Adrenal gland (tissue), 12 donors: ENCODE measurements around the gene MRC2. TPM values are rescaled to one million over a fixed set of nuclear protein-coding genes. Genes with fewer than 3 reads are reported as not detected.
A peak's percentile ranks its signal among the peaks of the same experiment; 100 is the strongest.

Source experiments
- DNase-seq, 7 donors: peaks; one replicate each; pipeline ENCODE4 v3.0.0-alpha.2; 2019 to 2020
- H3K27ac ChIP-seq, 5 donors: fragments of 200-600 bp; sonication (generic) in 4 of 5; 1 replicate in 3 of 5; 2 replicates in 2 of 5; pipeline versions ENCODE4 v1.5.1 to v1.8.0; 2016 to 2020; ENCODE audit warnings: mild to moderate bottlenecking in 1 of 5
- H3K27me3 ChIP-seq: fragments of 200-600 bp; 2 replicates; pipeline ENCODE4 v1.8.0; 2021
- H3K36me3 ChIP-seq, 2 donors: fragments of 200-600 bp; replicated peaks in 1 of 2; 1 replicate in 1 of 2; 2 replicates in 1 of 2; pipeline versions ENCODE4 v1.5.1 to v1.8.0; 2018 to 2022
- H3K4me1 ChIP-seq, 2 donors: fragments of 200-600 bp; replicated peaks in 1 of 2; 1 replicate in 1 of 2; 2 replicates in 1 of 2; pipeline versions ENCODE4 v1.5.1 to v1.8.0; 2018 to 2021
- H3K4me3 ChIP-seq, 4 donors: fragments of 200-600 bp; sonication (generic) in 3 of 4; one replicate each; pipeline ENCODE4 v1.5.1; 2016 to 2018
- H3K9me3 ChIP-seq, 3 donors: fragments of 200-600 bp; sonication (generic) in 1 of 3; replicated peaks in 1 of 3; 1 replicate in 2 of 3; 2 replicates in 1 of 3; pipeline versions ENCODE4 v1.5.1 to v1.8.0; 2016 to 2021
- POLR2A ChIP-seq, 2 donors: fragments of 450-650 bp; IDR thresholded peaks; one replicate each; pipeline ENCODE4 v1.6.1; 2017; ENCODE audit warnings: antibody characterized with exemption in 2 of 2, mild to moderate bottlenecking in 2 of 2, moderate library complexity in 1 of 2
- WGBS, 4 donors: extraction: QIAGEN DNeasy Blood & Tissue Kit in 2 of 4; methylation state at CpG; one replicate each; pipeline versions ENCODE4 v1.1.5 to v1.1.7; 2013 to 2017; 5-methylcytosine and 5-hydroxymethylcytosine counted together
- intact Hi-C, 2 donors: fragments of 100-400 bp; cut with DNase I; formaldehyde crosslinking; loops; one replicate each; pipeline versions ENCODE4 v1.14.1 to v1.15.0; 2022 to 2023
- polyA plus RNA-seq, 3 donors: library from polyadenylated mRNA; stranded (reverse); fragments of 200-250 nt in 2 of 3; fragments of 350-450 nt in 1 of 3; fragmentation: Illumina TruSeq in 1 of 3; extraction: RNeasy Lipid Tissue Mini Kit (QIAGEN cat#74804) in 1 of 3; gene quantifications; one replicate each; pipeline ENCODE4 v1.2.3, GENCODE V29; 2013 to 2014
- total RNA-seq, 9 donors: library from RNA; depleted of rRNA in 4 of 9; stranded (reverse); fragments of >200 nt in 4 of 9; fragments of 120-200 nt in 1 of 9; fragmentation: NEBNext Ultra II Directional in 1 of 9; extraction: Animal tissue kit (Norgen Biotek cat#: 25700) in 1 of 9; gene quantifications; one replicate each; pipeline versions ENCODE4 v1.1.0 to v1.2.4, GENCODE V29; 2013 to 2023
- TF ChIP-seq, protein P1 (sequence below), 6 experiments: fragments of 450-650 bp in 4 of 6; fragments of 200-600 bp in 2 of 6; sonication (generic) in 1 of 6; IDR thresholded peaks; 1 replicate in 5 of 6; 2 replicates in 1 of 6; pipeline versions ENCODE4 v1.5.1 to v1.8.0; 2016 to 2021; ENCODE audit warnings: antibody characterized with exemption in 6 of 6, mild to moderate bottlenecking in 2 of 6, moderate library complexity in 1 of 6
- donor health status: healthy with polysubstance abuse.
- donor health status: Bipolar disorder and iron deficiency.
- donor health status: DM: yes; HTN: yes; CAD: no.
- donor health status: DM: no; HTN: no; CAD: no.
- donor health status: DM: no; HTN: no; CAD: no.
- donor health status: DM: yes; HTN: yes; CAD: no.

Gene MRC2
- total and polyA plus RNA-seq, 12 donors, result 5.2 to 68.3 (median 29.6) TPM

DNA sequence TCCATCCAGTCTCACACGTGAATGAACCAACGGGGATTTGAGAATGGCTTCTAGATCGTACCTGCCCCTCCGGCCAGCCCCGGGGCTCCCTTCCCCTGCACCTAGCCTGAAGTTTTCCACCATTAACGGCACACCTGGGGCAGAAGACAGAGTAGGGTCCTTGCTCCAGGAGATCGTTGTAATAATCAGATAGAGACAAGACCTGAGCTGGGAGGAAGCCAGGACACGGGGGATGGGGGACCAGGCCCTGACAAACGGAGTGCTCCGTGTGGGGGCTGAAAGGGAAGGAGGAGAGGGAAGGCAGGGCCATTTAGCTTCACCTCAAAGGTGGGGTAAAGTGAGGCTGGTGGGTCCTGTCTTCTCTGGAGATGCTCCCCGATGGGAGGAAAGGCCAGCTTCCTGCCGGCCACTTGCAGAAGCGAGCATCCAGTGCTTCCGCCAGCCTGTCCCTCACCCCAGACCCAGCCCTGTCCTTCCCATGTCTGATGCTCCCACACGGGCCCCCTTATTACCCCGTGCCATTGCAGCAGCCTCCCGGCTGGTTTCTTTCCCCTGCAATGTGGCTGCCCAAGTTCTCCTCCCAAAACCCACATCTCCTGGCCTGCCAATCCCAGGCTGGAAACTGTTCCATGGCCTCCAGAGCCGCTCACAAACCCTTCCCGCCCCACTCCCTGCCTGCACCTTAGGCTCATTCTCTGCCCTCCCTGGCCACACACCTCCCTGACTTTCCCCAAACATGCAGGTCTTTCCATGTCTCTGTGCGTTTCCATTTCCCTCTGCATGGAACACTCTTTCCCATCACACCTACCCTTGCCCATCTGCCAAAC lies 79.3 kb downstream of the MRC2 start:
- TF ChIP-seq, protein P1, sequence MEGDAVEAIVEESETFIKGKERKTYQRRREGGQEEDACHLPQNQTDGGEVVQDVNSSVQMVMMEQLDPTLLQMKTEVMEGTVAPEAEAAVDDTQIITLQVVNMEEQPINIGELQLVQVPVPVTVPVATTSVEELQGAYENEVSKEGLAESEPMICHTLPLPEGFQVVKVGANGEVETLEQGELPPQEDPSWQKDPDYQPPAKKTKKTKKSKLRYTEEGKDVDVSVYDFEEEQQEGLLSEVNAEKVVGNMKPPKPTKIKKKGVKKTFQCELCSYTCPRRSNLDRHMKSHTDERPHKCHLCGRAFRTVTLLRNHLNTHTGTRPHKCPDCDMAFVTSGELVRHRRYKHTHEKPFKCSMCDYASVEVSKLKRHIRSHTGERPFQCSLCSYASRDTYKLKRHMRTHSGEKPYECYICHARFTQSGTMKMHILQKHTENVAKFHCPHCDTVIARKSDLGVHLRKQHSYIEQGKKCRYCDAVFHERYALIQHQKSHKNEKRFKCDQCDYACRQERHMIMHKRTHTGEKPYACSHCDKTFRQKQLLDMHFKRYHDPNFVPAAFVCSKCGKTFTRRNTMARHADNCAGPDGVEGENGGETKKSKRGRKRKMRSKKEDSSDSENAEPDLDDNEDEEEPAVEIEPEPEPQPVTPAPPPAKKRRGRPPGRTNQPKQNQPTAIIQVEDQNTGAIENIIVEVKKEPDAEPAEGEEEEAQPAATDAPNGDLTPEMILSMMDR (IDR thresholded peaks at IDR 0.05), result no peak
- TF ChIP-seq POLR2A (IDR thresholded peaks at IDR 0.05), result no peak

DNA sequence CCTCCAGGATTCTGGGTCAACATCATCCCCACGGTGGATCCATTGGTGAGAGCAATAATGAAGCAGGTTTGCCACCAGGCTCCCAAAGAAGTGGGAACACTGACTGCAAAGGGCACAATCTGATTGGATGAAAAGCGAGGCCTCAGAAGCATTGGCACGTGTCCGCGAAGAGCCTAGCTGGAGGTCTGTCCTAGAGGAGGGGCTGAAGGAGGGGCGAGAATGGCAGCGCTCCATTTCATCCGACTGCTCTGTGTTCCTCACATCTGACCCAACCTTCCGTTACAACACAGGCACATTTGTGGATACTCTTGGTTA lies 79.9 kb downstream of the MRC2 start:
- peak in 2 of 7 donors; percentile 5 to 14 for DNase-seq
- no peak for TF ChIP-seq POLR2A (IDR thresholded peaks at IDR 0.05)
- TF ChIP-seq, protein P1 (IDR thresholded peaks at IDR 0.05), result no peak
- Histone ChIP-seq H3K27ac (no peak overlapping the region), H3K9me3 (peaks cover 0 to 4% (median 0%) of the 10 kb centered on the region in 3 donors), H3K36me3 (no peaks in the 10 kb centered on the region), H3K4me1 (peaks cover 4 to 18% of the 10 kb centered on the region in 2 donors), H3K4me3 (no peak overlapping the region), H3K27me3 (no peaks in the 10 kb centered on the region)
- intact Hi-C loops, result loop anchor here (5.0 to 10.0 kb wide), 3 partner anchors 260 to 707 kb away; partner anchors contain the start of gene TANC2 (in 1 of the 2)
- 92 to 96% (median 93%) methylated on average over 9 of the region's 9 CpGs for WGBS, 4 donors

More for the DNA sequence above, 79.3 kb downstream of the MRC2 start:
- peaks cover 0 to 4% (median 0%) of the 10 kb centered on the region in 3 donors for H3K9me3 ChIP-seq
- peak overlapping the region in 1 of 5 donors; percentile 68 for H3K27ac ChIP-seq
- WGBS, 4 donors, result 85 to 90% (median 87%) methylated on average over 15 to 20 of the region's 20 CpGs
- H3K4me3 ChIP-seq, result no peak overlapping the region
- intact Hi-C loops, result loop anchor here (5.0 to 10.0 kb wide), 3 partner anchors 260 to 708 kb away; partner anchors contain the start of gene TANC2 (in 1 of the 2)
- H3K36me3 ChIP-seq, result no peaks in the 10 kb centered on the region
- peak in 1 of 7 donors; percentile 3 for DNase-seq
- no peaks in the 10 kb centered on the region for H3K27me3 ChIP-seq
- peaks cover 4 to 12% of the 10 kb centered on the region in 2 donors for H3K4me1 ChIP-seq

DNA sequence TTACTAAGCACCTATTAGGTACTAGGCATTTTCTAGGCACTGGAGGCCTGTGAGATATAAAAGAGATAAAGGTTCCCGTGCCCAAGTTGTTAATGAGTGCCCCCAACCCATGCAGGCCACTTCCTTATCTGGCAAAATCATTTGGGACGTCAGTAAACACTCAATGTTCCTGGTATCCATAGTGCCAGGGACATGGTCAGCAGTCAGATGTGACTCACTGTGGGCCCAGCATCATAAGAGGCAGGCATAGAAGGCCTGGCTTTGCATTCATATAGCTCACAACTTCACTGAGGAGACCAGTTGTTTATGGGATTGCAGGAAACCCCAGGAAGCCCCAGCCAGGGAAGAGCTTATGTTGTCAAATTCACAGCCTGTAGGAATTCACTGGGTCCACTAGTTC lies 81.1 kb downstream of the MRC2 start:
- DNase-seq, result peak in 1 of 7 donors; percentile 18
- Histone ChIP-seq H3K27me3 (no peaks in the 10 kb centered on the region), H3K9me3 (peaks cover 0 to 4% (median 0%) of the 10 kb centered on the region in 3 donors), H3K36me3 (no peaks in the 10 kb centered on the region), H3K27ac (no peak overlapping the region), H3K4me3 (no peak overlapping the region), H3K4me1 (peaks cover 4 to 16% of the 10 kb centered on the region in 2 donors)
- intact Hi-C loops, result loop anchor here (5.0 to 10.0 kb wide), 3 partner anchors 259 to 706 kb away; partner anchors contain the start of gene TANC2 (in 1 of the 2)
- WGBS, 4 donors, result 57 to 71% (median 68%) methylated on average over 2 of the region's 2 CpGs
- no peak for TF ChIP-seq POLR2A (IDR thresholded peaks at IDR 0.05)
- TF ChIP-seq, protein P1 (IDR thresholded peaks at IDR 0.05), result no peak

DNA sequence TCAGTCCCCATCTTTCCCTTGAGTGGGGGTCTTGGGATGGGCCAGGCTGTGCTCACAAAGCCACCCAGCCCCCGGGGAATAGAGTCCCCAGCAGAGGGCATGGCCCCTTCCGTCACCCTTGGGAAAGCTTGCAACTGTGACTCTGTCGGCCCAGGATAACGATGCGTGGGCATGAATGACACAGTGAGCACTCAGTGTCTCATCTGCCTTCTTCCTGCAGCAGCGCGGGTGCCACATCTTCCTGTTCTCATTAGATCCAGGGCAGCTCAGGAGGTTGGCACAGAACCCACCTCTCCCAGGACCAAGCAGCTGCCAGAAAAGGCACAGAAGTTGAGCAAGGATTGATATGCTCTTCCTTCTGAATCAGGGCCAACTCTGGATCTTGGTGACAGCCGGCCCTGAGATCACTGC lies 84.7 kb downstream of the MRC2 start:
- Histone ChIP-seq H3K9me3 (peaks cover 0 to 4% (median 0%) of the 10 kb centered on the region in 3 donors), H3K4me3 (no peak overlapping the region), H3K4me1 (peaks cover 0 to 9% of the 10 kb centered on the region in 2 donors), H3K27ac (no peak overlapping the region), H3K27me3 (no peaks in the 10 kb centered on the region), H3K36me3 (no peaks in the 10 kb centered on the region)
- TF ChIP-seq, protein P1 (IDR thresholded peaks at IDR 0.05), result no peak
- DNase-seq, result peak in 5 of 7 donors; percentile 36 to 64 (median 42)
- 53 to 65% (median 57%) methylated on average over 7 to 8 of the region's 8 CpGs for WGBS, 4 donors
- intact Hi-C loops, result no loop called here
